ENCODE measurements around the gene TRIM52. TPM values are rescaled to one million over a fixed set of nuclear protein-coding genes. Genes with fewer than 3 reads are reported as not detected.

Gene TRIM52
- total and polyA plus RNA-seq, 9 of the 15 experiments (the other 6 are each of a cell fraction or from before 2014, with no cell fraction given), result 3.3 to 21.9 (median 13.5) TPM

DNA sequence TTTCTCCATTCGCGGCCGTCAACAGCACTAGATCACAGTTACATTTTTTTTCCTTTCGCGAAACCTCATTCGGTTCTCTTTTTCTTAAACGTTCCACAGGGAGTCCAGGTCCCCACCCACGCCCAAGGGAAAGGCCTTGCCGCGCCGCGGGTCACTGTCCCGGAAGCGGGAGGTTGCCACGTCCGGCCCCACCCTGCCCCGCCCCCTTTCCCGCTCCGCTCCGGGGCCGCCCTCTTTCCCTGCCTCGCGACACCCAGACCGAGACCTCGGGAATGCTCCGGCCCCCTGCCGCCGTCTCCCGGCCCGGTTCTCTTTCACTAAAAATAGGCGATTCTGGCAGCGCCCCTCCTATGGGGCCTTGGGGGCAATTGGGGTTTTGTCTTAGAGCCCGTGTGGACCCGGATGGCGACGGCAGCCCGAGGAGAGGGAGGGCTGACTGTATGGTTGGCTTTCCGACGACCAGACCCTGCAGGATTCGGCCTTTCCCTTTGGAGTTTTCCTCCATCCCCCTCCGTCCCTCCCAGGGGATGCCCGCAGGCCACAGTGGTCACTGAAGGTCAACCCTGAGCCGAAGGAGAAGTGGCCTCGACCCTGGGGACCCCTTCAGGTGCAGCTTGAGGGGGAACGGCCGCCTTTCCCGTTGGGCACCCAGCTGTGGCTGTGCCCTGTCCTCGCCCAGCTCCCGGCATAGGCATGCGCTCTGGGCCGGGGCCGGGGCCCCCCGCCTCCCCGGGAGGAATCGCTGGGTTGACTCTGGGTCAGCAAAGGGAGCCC lies 14.5 kb downstream of the TRIM52 start (continued):
- TF ChIP-seq, protein P1, sequence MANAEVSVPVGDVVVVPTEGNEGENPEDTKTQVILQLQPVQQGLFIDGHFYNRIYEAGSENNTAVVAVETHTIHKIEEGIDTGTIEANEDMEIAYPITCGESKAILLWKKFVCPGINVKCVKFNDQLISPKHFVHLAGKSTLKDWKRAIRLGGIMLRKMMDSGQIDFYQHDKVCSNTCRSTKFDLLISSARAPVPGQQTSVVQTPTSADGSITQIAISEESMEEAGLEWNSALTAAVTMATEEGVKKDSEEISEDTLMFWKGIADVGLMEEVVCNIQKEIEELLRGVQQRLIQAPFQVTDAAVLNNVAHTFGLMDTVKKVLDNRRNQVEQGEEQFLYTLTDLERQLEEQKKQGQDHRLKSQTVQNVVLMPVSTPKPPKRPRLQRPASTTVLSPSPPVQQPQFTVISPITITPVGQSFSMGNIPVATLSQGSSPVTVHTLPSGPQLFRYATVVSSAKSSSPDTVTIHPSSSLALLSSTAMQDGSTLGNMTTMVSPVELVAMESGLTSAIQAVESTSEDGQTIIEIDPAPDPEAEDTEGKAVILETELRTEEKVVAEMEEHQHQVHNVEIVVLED (CRISPR knock-in tag; IDR thresholded peaks at IDR 0.05), result no peak
- TF ChIP-seq, protein P2, sequence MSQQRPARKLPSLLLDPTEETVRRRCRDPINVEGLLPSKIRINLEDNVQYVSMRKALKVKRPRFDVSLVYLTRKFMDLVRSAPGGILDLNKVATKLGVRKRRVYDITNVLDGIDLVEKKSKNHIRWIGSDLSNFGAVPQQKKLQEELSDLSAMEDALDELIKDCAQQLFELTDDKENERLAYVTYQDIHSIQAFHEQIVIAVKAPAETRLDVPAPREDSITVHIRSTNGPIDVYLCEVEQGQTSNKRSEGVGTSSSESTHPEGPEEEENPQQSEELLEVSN (IDR thresholded peaks at IDR 0.05; ENCODE audit: borderline replicate concordance in 1 of 2, extremely low read depth in 1 of 2, insufficient read depth in 1 of 2, insufficient read length in 1 of 2, low read depth in 1 of 2, low read length in 1 of 2, poor library complexity in 1 of 2, severe bottlenecking in 1 of 2), result peak; percentile 49 to 85
- peak; percentile 92 for TF ChIP-seq EP400 (IDR thresholded peaks at IDR 0.05)
- TF ChIP-seq, protein P3, sequence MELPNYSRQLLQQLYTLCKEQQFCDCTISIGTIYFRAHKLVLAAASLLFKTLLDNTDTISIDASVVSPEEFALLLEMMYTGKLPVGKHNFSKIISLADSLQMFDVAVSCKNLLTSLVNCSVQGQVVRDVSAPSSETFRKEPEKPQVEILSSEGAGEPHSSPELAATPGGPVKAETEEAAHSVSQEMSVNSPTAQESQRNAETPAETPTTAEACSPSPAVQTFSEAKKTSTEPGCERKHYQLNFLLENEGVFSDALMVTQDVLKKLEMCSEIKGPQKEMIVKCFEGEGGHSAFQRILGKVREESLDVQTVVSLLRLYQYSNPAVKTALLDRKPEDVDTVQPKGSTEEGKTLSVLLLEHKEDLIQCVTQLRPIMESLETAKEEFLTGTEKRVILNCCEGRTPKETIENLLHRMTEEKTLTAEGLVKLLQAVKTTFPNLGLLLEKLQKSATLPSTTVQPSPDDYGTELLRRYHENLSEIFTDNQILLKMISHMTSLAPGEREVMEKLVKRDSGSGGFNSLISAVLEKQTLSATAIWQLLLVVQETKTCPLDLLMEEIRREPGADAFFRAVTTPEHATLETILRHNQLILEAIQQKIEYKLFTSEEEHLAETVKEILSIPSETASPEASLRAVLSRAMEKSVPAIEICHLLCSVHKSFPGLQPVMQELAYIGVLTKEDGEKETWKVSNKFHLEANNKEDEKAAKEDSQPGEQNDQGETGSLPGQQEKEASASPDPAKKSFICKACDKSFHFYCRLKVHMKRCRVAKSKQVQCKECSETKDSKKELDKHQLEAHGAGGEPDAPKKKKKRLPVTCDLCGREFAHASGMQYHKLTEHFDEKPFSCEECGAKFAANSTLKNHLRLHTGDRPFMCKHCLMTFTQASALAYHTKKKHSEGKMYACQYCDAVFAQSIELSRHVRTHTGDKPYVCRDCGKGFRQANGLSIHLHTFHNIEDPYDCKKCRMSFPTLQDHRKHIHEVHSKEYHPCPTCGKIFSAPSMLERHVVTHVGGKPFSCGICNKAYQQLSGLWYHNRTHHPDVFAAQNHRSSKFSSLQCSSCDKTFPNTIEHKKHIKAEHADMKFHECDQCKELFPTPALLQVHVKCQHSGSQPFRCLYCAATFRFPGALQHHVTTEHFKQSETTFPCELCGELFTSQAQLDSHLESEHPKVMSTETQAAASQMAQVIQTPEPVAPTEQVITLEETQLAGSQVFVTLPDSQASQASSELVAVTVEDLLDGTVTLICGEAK (IDR thresholded peaks at IDR 0.05), result peak; percentile 82
- TF ChIP-seq, protein P3 (CRISPR knock-in tag; IDR thresholded peaks at IDR 0.05), result no peak
- TF ChIP-seq, protein P4, sequence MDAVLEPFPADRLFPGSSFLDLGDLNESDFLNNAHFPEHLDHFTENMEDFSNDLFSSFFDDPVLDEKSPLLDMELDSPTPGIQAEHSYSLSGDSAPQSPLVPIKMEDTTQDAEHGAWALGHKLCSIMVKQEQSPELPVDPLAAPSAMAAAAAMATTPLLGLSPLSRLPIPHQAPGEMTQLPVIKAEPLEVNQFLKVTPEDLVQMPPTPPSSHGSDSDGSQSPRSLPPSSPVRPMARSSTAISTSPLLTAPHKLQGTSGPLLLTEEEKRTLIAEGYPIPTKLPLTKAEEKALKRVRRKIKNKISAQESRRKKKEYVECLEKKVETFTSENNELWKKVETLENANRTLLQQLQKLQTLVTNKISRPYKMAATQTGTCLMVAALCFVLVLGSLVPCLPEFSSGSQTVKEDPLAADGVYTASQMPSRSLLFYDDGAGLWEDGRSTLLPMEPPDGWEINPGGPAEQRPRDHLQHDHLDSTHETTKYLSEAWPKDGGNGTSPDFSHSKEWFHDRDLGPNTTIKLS (IDR thresholded peaks at IDR 0.05; ENCODE audit: borderline replicate concordance, low read depth), result peak; percentile 84
